ENCODE data around the gene PNMA8C. TPM values are rescaled to one million over a fixed set of nuclear protein-coding genes. Genes with fewer than 3 reads are reported as not detected.
A peak's percentile ranks its signal among the peaks of the same experiment; 100 is the strongest.

Gene PNMA8C
- total RNA-seq, 6 experiments from 2014 or later = 0.05 to 0.09 (median 0.07) TPM; not detected in 3

DNA sequence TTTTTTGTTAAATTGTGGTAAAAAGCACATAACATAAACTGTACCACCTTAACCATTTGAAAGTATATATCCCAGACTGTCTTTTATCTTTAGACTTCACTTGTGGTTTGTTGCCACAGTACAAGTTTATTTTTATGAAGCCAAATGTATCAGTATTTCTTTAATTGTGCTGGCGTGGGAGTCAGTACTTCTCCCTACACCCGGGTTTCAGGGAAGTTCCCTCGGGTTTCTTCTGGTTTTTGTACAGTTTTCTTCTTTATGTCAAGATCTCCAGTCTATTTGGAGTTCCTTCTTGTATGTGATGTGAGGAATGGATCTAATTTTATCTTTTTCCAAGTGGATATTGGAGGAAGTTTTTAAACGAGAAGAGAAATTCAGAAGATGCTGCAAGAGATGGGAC lies 35.9 kb downstream of the PNMA8C start:
- Mint-ChIP-seq H3K27ac (peak overlapping the region; percentile 72), H3K4me3 (peak overlapping the region; percentile 33)

DNA sequence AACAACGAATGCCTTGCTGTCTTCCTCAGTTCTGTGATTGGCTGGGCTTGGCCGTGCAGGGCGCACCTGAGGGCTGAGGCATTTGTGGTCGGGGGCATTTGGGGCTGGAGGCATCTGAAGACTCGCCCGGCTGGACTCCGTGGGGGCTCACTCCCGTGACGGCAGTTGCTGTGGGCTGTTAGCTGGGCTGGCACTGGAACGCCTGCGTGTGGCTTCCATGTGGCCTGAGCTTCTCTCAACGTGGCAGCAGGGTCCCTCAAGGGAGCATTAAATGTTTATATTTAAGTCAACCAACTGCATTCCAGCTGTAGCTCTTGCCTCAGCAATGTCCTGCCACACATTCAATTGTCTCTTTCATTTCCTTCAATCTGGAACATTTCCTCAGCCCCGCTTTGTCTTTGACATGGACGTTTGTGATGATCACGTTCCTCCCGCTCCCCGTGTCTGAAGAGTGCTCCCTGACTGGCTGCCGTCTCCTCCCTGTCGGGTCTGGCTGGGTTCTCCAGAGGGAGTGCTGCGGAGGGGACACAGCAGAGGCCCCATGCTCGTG lies 36.4 kb downstream of the PNMA8C start:
- Mint-ChIP-seq H3K27me3 (ENCODE audit: insufficient read depth) (peaks cover 7% of the 10 kb centered on the region), H3K36me3 (ENCODE audit: low read depth) (peaks cover 33% of the 10 kb centered on the region), H3K4me1 (ENCODE audit: low read depth) (peaks cover 40% of the 10 kb centered on the region), H3K27ac (peak overlapping the region; percentile 72), H3K4me3 (peak overlapping the region; percentile 33), H3K9me3 (peaks cover 14% of the 10 kb centered on the region)
- no peak for DNase-seq
- TF ChIP-seq, protein P1, sequence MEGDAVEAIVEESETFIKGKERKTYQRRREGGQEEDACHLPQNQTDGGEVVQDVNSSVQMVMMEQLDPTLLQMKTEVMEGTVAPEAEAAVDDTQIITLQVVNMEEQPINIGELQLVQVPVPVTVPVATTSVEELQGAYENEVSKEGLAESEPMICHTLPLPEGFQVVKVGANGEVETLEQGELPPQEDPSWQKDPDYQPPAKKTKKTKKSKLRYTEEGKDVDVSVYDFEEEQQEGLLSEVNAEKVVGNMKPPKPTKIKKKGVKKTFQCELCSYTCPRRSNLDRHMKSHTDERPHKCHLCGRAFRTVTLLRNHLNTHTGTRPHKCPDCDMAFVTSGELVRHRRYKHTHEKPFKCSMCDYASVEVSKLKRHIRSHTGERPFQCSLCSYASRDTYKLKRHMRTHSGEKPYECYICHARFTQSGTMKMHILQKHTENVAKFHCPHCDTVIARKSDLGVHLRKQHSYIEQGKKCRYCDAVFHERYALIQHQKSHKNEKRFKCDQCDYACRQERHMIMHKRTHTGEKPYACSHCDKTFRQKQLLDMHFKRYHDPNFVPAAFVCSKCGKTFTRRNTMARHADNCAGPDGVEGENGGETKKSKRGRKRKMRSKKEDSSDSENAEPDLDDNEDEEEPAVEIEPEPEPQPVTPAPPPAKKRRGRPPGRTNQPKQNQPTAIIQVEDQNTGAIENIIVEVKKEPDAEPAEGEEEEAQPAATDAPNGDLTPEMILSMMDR (IDR thresholded peaks at IDR 0.05) = no peak

More for the DNA sequence above, 35.9 kb downstream of the PNMA8C start:
- peaks cover 14% of the 10 kb centered on the region for H3K9me3 Mint-ChIP-seq
- peaks cover 28% of the 10 kb centered on the region for H3K36me3 Mint-ChIP-seq (ENCODE audit: low read depth)
- H3K27me3 Mint-ChIP-seq (ENCODE audit: insufficient read depth) = peaks cover 7% of the 10 kb centered on the region
- TF ChIP-seq, protein P1 (IDR thresholded peaks at IDR 0.05) = no peak
- DNase-seq = no peak
- peaks cover 40% of the 10 kb centered on the region for H3K4me1 Mint-ChIP-seq (ENCODE audit: low read depth)

DNA sequence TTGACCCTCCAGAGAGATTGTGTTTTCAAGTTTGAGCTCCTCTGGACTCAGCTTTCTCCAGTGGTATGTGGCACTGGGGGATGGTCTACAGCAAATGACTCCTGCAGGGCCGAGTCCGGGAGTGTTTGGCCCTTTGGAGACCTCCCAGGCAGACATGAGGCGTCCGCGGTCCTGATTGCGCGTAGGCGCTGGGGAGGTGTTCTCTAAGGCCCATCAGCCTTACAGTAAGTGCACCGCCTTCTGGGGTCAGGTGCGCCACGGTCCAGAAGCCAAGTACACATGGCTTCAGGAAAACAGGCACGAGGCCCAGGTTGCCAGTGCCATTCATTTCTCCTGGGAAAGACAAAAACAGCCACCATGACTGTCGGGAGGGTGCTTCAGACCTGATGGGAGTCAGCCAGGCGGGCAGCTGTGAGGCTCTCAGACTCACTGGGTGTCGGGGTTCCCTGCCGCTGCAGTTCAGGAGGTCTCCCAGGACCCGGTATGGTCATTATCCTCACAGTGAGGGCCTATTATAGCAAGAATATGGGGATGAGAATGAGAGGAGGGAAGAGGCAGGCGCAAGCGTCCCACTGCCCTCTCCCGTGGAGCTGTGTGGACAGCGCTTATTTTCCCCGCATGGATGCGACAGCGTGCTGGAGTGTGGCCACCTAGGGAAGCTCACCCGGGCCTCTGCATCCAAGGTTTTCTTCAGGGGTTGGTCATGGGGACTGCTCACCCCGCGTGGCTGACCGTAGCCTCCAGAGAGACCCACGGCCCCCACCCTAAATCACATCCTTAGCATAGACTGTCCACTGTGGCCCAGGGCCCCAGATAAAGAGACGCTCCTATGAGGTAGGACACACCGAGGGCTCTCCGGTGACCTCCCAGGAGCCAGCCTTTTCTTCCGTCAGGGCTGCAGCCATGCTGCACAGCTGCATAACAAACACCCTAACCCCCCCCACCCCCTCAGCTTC lies 37.2 kb downstream of the PNMA8C start:
- H3K4me3 Mint-ChIP-seq = no peak overlapping the region

DNA sequence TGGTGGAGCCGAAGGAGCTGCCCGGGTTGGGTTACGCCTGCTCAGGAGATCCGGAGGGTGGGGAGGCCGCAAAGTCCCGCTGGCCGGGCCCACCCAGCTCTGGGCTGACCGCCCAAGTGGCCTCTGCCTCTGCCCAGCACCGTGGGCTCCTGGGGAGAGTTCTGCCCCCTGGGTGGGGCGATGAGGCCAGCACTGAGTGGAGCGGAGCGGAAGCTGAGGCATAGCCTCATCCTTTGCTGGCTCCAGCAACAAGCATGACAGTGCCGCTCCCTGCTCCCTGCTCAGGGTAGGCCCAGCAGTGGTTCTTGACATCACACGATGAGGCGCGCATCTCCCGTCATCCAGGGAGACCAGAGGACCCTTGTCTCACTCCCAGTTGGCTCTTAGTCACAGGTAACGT lies 37.9 kb downstream of the PNMA8C start:
- Mint-ChIP-seq H3K9me3 (peaks cover 14% of the 10 kb centered on the region), H3K27me3 (ENCODE audit: insufficient read depth) (peaks cover 7% of the 10 kb centered on the region), H3K4me1 (ENCODE audit: low read depth) (peaks cover 38% of the 10 kb centered on the region), H3K36me3 (ENCODE audit: low read depth) (peaks cover 40% of the 10 kb centered on the region), H3K4me3 (no peak overlapping the region), H3K27ac (no peak overlapping the region)
- TF ChIP-seq, protein P1 (IDR thresholded peaks at IDR 0.05) = no peak
- DNase-seq = no peak

More for the DNA sequence above, 37.2 kb downstream of the PNMA8C start:
- no peak overlapping the region for H3K27ac Mint-ChIP-seq
- no peak for DNase-seq
- TF ChIP-seq, protein P1 (IDR thresholded peaks at IDR 0.05) = no peak
- H3K27me3 Mint-ChIP-seq (ENCODE audit: insufficient read depth) = peaks cover 7% of the 10 kb centered on the region
- H3K9me3 Mint-ChIP-seq = peaks cover 14% of the 10 kb centered on the region
- peaks cover 40% of the 10 kb centered on the region for H3K4me1 Mint-ChIP-seq (ENCODE audit: low read depth)
- H3K36me3 Mint-ChIP-seq (ENCODE audit: low read depth) = peaks cover 40% of the 10 kb centered on the region

DNA sequence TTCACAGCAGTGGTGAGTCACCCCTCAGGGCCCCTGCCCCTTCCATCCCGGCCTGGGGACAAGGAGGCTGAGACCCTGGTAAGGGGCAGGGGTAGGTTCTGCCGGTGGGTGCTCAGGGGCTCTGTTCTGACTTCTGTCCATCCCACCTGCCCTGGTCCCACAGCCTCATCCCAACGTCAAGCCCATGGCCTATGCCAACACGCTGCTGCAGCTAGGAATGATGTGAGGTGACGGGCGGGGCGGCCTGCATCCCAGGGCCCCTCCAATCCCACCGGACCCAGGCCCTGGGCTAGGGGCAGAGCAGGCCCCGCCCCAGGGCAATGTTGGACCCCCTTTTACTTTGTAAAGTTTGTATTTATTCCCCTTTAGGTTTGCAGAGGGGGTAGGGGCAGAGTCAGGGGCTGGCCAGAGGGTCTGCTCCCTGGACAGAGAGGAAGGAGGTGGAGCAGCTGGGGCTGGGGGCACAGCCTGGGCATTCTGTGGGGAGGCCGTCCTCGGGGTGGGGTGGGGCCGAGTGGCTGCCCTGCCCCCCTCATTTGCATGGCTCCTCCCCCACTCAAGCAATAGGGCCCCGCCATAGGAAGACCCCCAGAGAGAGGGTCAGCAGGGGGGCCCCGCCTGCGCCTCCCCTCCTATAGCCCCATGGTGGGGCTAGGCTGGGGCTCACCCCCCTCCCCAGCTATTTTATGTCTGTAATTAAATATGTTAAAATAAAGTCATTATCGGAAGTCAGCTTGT lies 38.4 kb downstream of the PNMA8C start:
- Mint-ChIP-seq H3K27ac (no peak overlapping the region), H3K27me3 (ENCODE audit: insufficient read depth) (peaks cover 7% of the 10 kb centered on the region), H3K4me3 (no peak overlapping the region), H3K4me1 (ENCODE audit: low read depth) (peaks cover 34% of the 10 kb centered on the region), H3K9me3 (peaks cover 14% of the 10 kb centered on the region), H3K36me3 (ENCODE audit: low read depth) (peaks cover 40% of the 10 kb centered on the region)
- no peak for DNase-seq
- TF ChIP-seq, protein P1 (IDR thresholded peaks at IDR 0.05) = no peak

Measured in HFFc6 (cell line).